HepG2 (cell line): ENCODE results near the gene HIF3A. TPM values are rescaled to one million over a fixed set of nuclear protein-coding genes. Genes with fewer than 3 reads are reported as not detected.

Experiments used
- AFF4 ChIP-seq: sonication (generic); formaldehyde crosslinking; IDR thresholded peaks from 2 replicates; pipeline ENCODE4 v1.4.0; 2020; ENCODE audit warnings: missing genetic modification reagents
- BCL3 ChIP-seq: sonication (generic); formaldehyde crosslinking; IDR thresholded peaks from 2 replicates; pipeline ENCODE4 v1.5.1; 2020; ENCODE audit warnings: mild to moderate bottlenecking, missing genetic modification reagents, moderate library complexity
- HOXA7 ChIP-seq: sonication (generic); formaldehyde crosslinking; IDR thresholded peaks from 2 replicates; pipeline ENCODE4 v1.8.1; 2022; ENCODE audit warnings: mild to moderate bottlenecking, missing genetic modification reagents, moderate library complexity
- KAT2B ChIP-seq: fragments of 150-350 bp; IDR thresholded peaks from 2 replicates; pipeline ENCODE4 v1.6.1; 2014; ENCODE audit warnings: low read depth, low read length, borderline replicate concordance
- KDM5B ChIP-seq: sonication (generic); formaldehyde crosslinking; IDR thresholded peaks from 2 replicates; pipeline ENCODE4 v1.4.0; 2020; ENCODE audit warnings: missing genetic modification reagents, mild to moderate bottlenecking, borderline replicate concordance
- PATZ1 ChIP-seq: sonication (generic); formaldehyde crosslinking; IDR thresholded peaks from 2 replicates; pipeline ENCODE4 v1.4.0; 2020; ENCODE audit warnings: missing genetic modification reagents
- POGZ ChIP-seq: sonication (generic); formaldehyde crosslinking; IDR thresholded peaks from 2 replicates; pipeline ENCODE4 v1.4.0; 2020; ENCODE audit warnings: mild to moderate bottlenecking, missing genetic modification reagents
- RBM39 ChIP-seq: fragments of 200-400 bp; formaldehyde crosslinking; IDR thresholded peaks from one replicate; pipeline ENCODE4 v1.6.1; 2018; ENCODE audit warnings: antibody characterized with exemption, mild to moderate bottlenecking, low read depth, low read length; ENCODE audit not compliant: poor library complexity, severe bottlenecking
- ZBTB38 ChIP-seq: sonication (generic); formaldehyde crosslinking; IDR thresholded peaks from 2 replicates; pipeline ENCODE4 v1.5.1; 2020; ENCODE audit warnings: mild to moderate bottlenecking, missing genetic modification reagents
- ZNF235 ChIP-seq: sonication (generic); formaldehyde crosslinking; IDR thresholded peaks from 2 replicates; pipeline ENCODE4 v1.8.1; 2023; ENCODE audit warnings: mild to moderate bottlenecking, missing genetic modification reagents, borderline replicate concordance
- ZNF326 ChIP-seq: sonication (generic); formaldehyde crosslinking; IDR thresholded peaks from 2 replicates; pipeline ENCODE4 v1.4.0; 2020; ENCODE audit warnings: missing genetic modification reagents, borderline replicate concordance
- ZNF547 ChIP-seq: sonication (generic); formaldehyde crosslinking; IDR thresholded peaks from 2 replicates; pipeline ENCODE4 v1.5.1; 2020; ENCODE audit warnings: mild to moderate bottlenecking, missing genetic modification reagents
- ZNF792 ChIP-seq: IDR thresholded peaks from 2 replicates; pipeline ENCODE4 v1.6.1; 2016
- polyA plus RNA-seq, 8 experiments: library from polyadenylated mRNA; depleted of rRNA in 3 of 8; stranded (reverse) in 7 of 8; unstranded in 1 of 8; fragments of >200 nt; fragmentation: Illumina TruSeq in 4 of 8; extraction: Trizol in 4 of 8; gene quantifications; 2 replicates each; pipeline versions ENCODE4 v1.2.1 to v1.2.3, GENCODE V29; 2011 to 2016; ENCODE audit warnings: low read depth in 4 of 8, missing spikeins in 1 of 8, mixed read lengths in 1 of 8; ENCODE audit not compliant: insufficient read depth in 1 of 8
- total RNA-seq, 5 experiments: library from RNA; depleted of rRNA; stranded (reverse); fragments of >200 nt; fragmentation: Illumina TruSeq; extraction: Trizol; gene quantifications; 2 replicates each; pipeline ENCODE4 v1.2.3, GENCODE V29; 2016; ENCODE audit warnings: low read depth in 1 of 5
- TF ChIP-seq, protein P1 (sequence below), 2 experiments: sonication (generic) in 1 of 2; formaldehyde crosslinking in 1 of 2; IDR thresholded peaks; 2 replicates each; pipeline versions ENCODE4 v1.4.0 to v1.6.1; 2018 to 2020; ENCODE audit warnings: missing genetic modification reagents in 2 of 2, borderline replicate concordance in 1 of 2, low read depth in 1 of 2, mild to moderate bottlenecking in 1 of 2, missing biosample characterization in 1 of 2
- TF ChIP-seq, protein P2 (sequence below): sonication (generic); formaldehyde crosslinking; IDR thresholded peaks from 2 replicates; pipeline ENCODE4 v1.4.0; 2020; ENCODE audit warnings: missing genetic modification reagents
- TF ChIP-seq, protein P3 (sequence below): IDR thresholded peaks from 2 replicates; pipeline ENCODE4 v1.6.1; 2016

Gene HIF3A
- total and polyA plus RNA-seq, 2 of the 13 experiments (the other 11 are each of a cell fraction or from before 2014, with no cell fraction given), result 0.09 to 0.22 TPM

DNA sequence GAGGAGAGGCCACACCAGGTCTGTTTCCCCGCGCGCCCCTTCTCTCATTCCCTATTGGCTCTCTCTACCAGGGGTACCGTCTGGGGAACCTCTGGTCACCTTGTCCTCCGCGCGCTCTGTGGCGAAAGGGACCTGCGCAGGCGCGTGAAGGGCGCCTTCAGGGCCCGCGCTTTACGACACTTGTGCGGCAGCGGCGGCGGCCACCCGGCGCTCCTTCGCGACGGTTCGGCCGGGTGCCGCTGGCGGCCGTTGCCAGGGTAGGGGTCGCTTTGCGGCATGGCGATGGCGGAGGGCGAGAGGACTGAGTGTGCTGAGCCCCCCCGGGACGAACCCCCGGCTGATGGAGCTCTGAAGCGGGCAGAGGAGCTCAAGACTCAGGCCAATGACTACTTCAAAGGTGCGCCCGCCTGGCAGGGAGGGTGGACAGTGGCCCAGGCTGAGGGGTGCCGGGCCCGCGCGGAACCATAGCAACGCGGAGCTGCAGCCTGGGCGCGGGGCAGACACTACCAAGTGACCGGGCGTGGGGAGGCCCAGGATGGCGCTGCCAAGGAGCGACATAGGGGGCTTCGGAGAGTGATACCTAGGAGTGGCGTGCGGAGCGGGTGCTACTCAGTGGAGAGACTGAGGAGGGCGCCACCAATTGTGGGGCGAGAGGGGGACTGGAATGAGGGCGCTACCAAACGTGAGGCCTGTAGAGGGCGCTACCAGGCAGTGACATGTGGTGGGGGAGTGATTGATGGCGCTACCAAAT, 50.2 kb downstream of the HIF3A start, which contains the start of gene PPP5C (continued):
- TF ChIP-seq AFF4 (CRISPR knock-in tag) (no peak), BCL3 (CRISPR knock-in tag) (peak; percentile 61; the same call in 1 of the 2 replicates), ZNF326 (CRISPR knock-in tag) (no peak), KDM5B (peak; percentile 92; the same call in 1 of the 2 replicates), PATZ1 (CRISPR knock-in tag) (peak; percentile 87), POGZ (CRISPR knock-in tag) (peak; percentile 58), ZNF792 (CRISPR knock-in tag) (peak; percentile 51), ZBTB38 (CRISPR knock-in tag) (0 out of 2 replicates have a peak, but pooled peaks have one; percentile 68), RBM39 (peak; percentile 84), KAT2B (no peak), HOXA7 (CRISPR knock-in tag) (no peak), ZNF547 (peak; percentile 64; the same call in 1 of the 2 replicates), ZNF235 (CRISPR knock-in tag) (peak; percentile 22; the same call in 1 of the 2 replicates)
- TF ChIP-seq, protein P1, sequence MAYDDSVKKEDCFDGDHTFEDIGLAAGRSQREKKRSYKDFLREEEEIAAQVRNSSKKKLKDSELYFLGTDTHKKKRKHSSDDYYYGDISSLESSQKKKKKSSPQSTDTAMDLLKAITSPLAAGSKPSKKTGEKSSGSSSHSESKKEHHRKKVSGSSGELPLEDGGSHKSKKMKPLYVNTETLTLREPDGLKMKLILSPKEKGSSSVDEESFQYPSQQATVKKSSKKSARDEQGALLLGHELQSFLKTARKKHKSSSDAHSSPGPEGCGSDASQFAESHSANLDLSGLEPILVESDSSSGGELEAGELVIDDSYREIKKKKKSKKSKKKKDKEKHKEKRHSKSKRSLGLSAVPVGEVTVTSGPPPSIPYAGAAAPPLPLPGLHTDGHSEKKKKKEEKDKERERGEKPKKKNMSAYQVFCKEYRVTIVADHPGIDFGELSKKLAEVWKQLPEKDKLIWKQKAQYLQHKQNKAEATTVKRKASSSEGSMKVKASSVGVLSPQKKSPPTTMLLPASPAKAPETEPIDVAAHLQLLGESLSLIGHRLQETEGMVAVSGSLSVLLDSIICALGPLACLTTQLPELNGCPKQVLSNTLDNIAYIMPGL (CRISPR knock-in tag; IDR thresholded peaks at IDR 0.05; ENCODE audit: borderline replicate concordance in 1 of 2, low read depth in 1 of 2), result peak; percentile 98 to 99
- TF ChIP-seq, protein P2, sequence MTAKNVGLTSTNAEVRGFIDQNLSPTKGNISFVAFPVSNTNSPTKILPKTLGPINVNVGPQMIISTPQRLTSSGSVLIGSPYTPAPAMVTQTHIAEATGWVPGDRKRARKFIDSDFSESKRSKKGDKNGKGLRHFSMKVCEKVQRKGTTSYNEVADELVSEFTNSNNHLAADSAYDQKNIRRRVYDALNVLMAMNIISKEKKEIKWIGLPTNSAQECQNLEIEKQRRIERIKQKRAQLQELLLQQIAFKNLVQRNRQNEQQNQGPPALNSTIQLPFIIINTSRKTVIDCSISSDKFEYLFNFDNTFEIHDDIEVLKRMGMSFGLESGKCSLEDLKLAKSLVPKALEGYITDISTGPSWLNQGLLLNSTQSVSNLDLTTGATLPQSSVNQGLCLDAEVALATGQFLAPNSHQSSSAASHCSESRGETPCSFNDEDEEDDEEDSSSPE (CRISPR knock-in tag), result peak; percentile 92
- TF ChIP-seq, protein P3, sequence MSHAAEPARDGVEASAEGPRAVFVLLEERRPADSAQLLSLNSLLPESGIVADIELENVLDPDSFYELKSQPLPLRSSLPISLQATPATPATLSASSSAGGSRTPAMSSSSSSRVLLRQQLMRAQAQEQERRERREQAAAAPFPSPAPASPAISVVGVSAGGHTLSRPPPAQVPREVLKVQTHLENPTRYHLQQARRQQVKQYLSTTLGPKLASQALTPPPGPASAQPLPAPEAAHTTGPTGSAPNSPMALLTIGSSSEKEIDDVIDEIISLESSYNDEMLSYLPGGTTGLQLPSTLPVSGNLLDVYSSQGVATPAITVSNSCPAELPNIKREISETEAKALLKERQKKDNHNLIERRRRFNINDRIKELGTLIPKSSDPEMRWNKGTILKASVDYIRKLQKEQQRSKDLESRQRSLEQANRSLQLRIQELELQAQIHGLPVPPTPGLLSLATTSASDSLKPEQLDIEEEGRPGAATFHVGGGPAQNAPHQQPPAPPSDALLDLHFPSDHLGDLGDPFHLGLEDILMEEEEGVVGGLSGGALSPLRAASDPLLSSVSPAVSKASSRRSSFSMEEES (CRISPR knock-in tag), result peak; percentile 6; the same call in 1 of the 2 replicates
